Measurements from ENCODE around the gene TMSB4X.
"Not testable (repeated sequence)": the region's sequence is repeated elsewhere in the genome, so short reads cannot be mapped to it uniquely, and the experiment has no call there.

Gene TMSB4X

GRCh38 chrX:12962041-12962504, 12.8 kb upstream of the TMSB4X start:
- Histone ChIP-seq H4K8ac (ENCODE audit: low read depth, low read length) (no peak overlapping the region), H3K23ac (ENCODE audit: low read length) (no peak overlapping the region), H3K4me3 (ENCODE audit: low read length) (no peak overlapping the region), H3K56ac (ENCODE audit: low read length) (no peak overlapping the region), H3K36me3 (ENCODE audit: control insufficient read depth, insufficient read depth, low read length) (no peaks in the 10 kb centered on the region), H2AK5ac (ENCODE audit: low read length) (no peak overlapping the region), H3K4ac (ENCODE audit: low read depth, low read length) (no peak overlapping the region), H3K9ac (ENCODE audit: low read length) (no peak overlapping the region), H3K18ac (ENCODE audit: low read length) (no peak overlapping the region), H3K79me1 (ENCODE audit: low read length) (no peaks in the 10 kb centered on the region), H4K5ac (ENCODE audit: low read length) (no peak overlapping the region), H3K4me2 (ENCODE audit: low read length) (no peak overlapping the region), H3K27me3 (ENCODE audit: insufficient read depth, low read length, poor library complexity) (no peaks in the 10 kb centered on the region), H3K4me1 (ENCODE audit: control insufficient read depth, low read depth, low read length) (no peaks in the 10 kb centered on the region), H3K27ac (ENCODE audit: low read depth, low read length) (no peak overlapping the region), H2BK5ac (ENCODE audit: low read length) (no peak overlapping the region), H2BK15ac (replicated peaks; ENCODE audit: low read depth) (no peak overlapping the region), H2BK120ac (ENCODE audit: low read depth, low read length) (no peak overlapping the region), H3K79me2 (ENCODE audit: control insufficient read depth, insufficient read depth, low read length) (no peaks in the 10 kb centered on the region)
- no CpG with 5 or more reads among the region's 4 CpGs for WGBS (ENCODE audit: extremely low coverage, insufficient coverage, low lambda C conversion rate)
- DNase-seq, result no peak

GRCh38 chrX:12963210-12963850, 11.6 kb upstream of the TMSB4X start:
- not testable (repeated sequence) for H3K79me2 ChIP-seq (ENCODE audit: control insufficient read depth, insufficient read depth, low read length); H2BK15ac ChIP-seq (replicated peaks; ENCODE audit: low read depth); DNase-seq; H3K36me3 ChIP-seq (ENCODE audit: control insufficient read depth, insufficient read depth, low read length); H3K56ac ChIP-seq (ENCODE audit: low read length); H3K27me3 ChIP-seq (ENCODE audit: insufficient read depth, low read length, poor library complexity); H3K18ac ChIP-seq (ENCODE audit: low read length); H3K79me1 ChIP-seq (ENCODE audit: low read length); H3K27ac ChIP-seq (ENCODE audit: low read depth, low read length); H3K9ac ChIP-seq (ENCODE audit: low read length); H4K8ac ChIP-seq (ENCODE audit: low read depth, low read length); H3K4me1 ChIP-seq (ENCODE audit: control insufficient read depth, low read depth, low read length); H3K4me3 ChIP-seq (ENCODE audit: low read length); H2BK5ac ChIP-seq (ENCODE audit: low read length); H3K23ac ChIP-seq (ENCODE audit: low read length); H4K5ac ChIP-seq (ENCODE audit: low read length); H2AK5ac ChIP-seq (ENCODE audit: low read length); H3K4me2 ChIP-seq (ENCODE audit: low read length); H3K4ac ChIP-seq (ENCODE audit: low read depth, low read length); H2BK120ac ChIP-seq (ENCODE audit: low read depth, low read length)
- WGBS (ENCODE audit: extremely low coverage, insufficient coverage, low lambda C conversion rate), result no CpG with 5 or more reads among the region's 52 CpGs

- no peak overlapping the region for H3K4ac ChIP-seq (ENCODE audit: low read depth, low read length)
- H2AK5ac ChIP-seq (ENCODE audit: low read length), result no peak overlapping the region
- no peaks in the 10 kb centered on the region for H3K79me1 ChIP-seq (ENCODE audit: low read length)
- no peak overlapping the region for H3K27ac ChIP-seq (ENCODE audit: low read depth, low read length)
- H4K5ac ChIP-seq (ENCODE audit: low read length), result no peak overlapping the region
- H2BK5ac ChIP-seq (ENCODE audit: low read length), result no peak overlapping the region
- no peak overlapping the region for H2BK15ac ChIP-seq (replicated peaks; ENCODE audit: low read depth)
- H3K9ac ChIP-seq (ENCODE audit: low read length), result no peak overlapping the region
- H2BK120ac ChIP-seq (ENCODE audit: low read depth, low read length), result no peak overlapping the region
- no peak for DNase-seq
- H3K18ac ChIP-seq (ENCODE audit: low read length), result no peak overlapping the region
- no CpG with 5 or more reads among the region's 6 CpGs for WGBS (ENCODE audit: extremely low coverage, insufficient coverage, low lambda C conversion rate)
- H3K56ac ChIP-seq (ENCODE audit: low read length), result no peak overlapping the region
- H3K27me3 ChIP-seq (ENCODE audit: insufficient read depth, low read length, poor library complexity), result no peaks in the 10 kb centered on the region
- H4K8ac ChIP-seq (ENCODE audit: low read depth, low read length), result no peak overlapping the region
- no peaks in the 10 kb centered on the region for H3K79me2 ChIP-seq (ENCODE audit: control insufficient read depth, insufficient read depth, low read length)
- H3K4me2 ChIP-seq (ENCODE audit: low read length), result no peak overlapping the region
- no peaks in the 10 kb centered on the region for H3K36me3 ChIP-seq (ENCODE audit: control insufficient read depth, insufficient read depth, low read length)
- H3K4me1 ChIP-seq (ENCODE audit: control insufficient read depth, low read depth, low read length), result no peaks in the 10 kb centered on the region
- no peak overlapping the region for H3K23ac ChIP-seq (ENCODE audit: low read length)
- H3K4me3 ChIP-seq (ENCODE audit: low read length), result no peak overlapping the region
These were observed 9.6 kb upstream of the TMSB4X start for GRCh38 chrX:12965131-12965940.

- Histone ChIP-seq H4K5ac (ENCODE audit: low read length) (no peak overlapping the region), H3K56ac (ENCODE audit: low read length) (no peak overlapping the region), H2BK120ac (ENCODE audit: low read depth, low read length) (no peak overlapping the region), H3K27me3 (ENCODE audit: insufficient read depth, low read length, poor library complexity) (no peaks in the 10 kb centered on the region), H3K9ac (ENCODE audit: low read length) (no peak overlapping the region), H4K8ac (ENCODE audit: low read depth, low read length) (no peak overlapping the region), H3K4me3 (ENCODE audit: low read length) (no peak overlapping the region), H3K27ac (ENCODE audit: low read depth, low read length) (no peak overlapping the region), H3K4me1 (ENCODE audit: control insufficient read depth, low read depth, low read length) (no peaks in the 10 kb centered on the region), H3K23ac (ENCODE audit: low read length) (no peak overlapping the region), H2AK5ac (ENCODE audit: low read length) (no peak overlapping the region), H3K36me3 (ENCODE audit: control insufficient read depth, insufficient read depth, low read length) (no peaks in the 10 kb centered on the region), H3K79me1 (ENCODE audit: low read length) (no peaks in the 10 kb centered on the region), H3K18ac (ENCODE audit: low read length) (no peak overlapping the region), H2BK5ac (ENCODE audit: low read length) (no peak overlapping the region), H2BK15ac (replicated peaks; ENCODE audit: low read depth) (no peak overlapping the region), H3K4me2 (ENCODE audit: low read length) (no peak overlapping the region), H3K79me2 (ENCODE audit: control insufficient read depth, insufficient read depth, low read length) (no peaks in the 10 kb centered on the region), H3K4ac (ENCODE audit: low read depth, low read length) (no peak overlapping the region)
- WGBS (ENCODE audit: extremely low coverage, insufficient coverage, low lambda C conversion rate), result no CpG with 5 or more reads among the region's 1 CpG
- DNase-seq, result no peak
These were observed 8.8 kb upstream of the TMSB4X start for GRCh38 chrX:12966151-12966550.

GRCh38 chrX:12967711-12968465, 7.0 kb upstream of the TMSB4X start:
- Histone ChIP-seq H3K4me3 (ENCODE audit: low read length) (no peak overlapping the region), H3K56ac (ENCODE audit: low read length) (no peak overlapping the region), H2BK120ac (ENCODE audit: low read depth, low read length) (no peak overlapping the region), H3K27me3 (ENCODE audit: insufficient read depth, low read length, poor library complexity) (no peaks in the 10 kb centered on the region), H3K4ac (ENCODE audit: low read depth, low read length) (no peak overlapping the region), H2BK5ac (ENCODE audit: low read length) (no peak overlapping the region), H3K79me1 (ENCODE audit: low read length) (no peaks in the 10 kb centered on the region), H2AK5ac (ENCODE audit: low read length) (no peak overlapping the region), H3K9ac (ENCODE audit: low read length) (no peak overlapping the region), H4K5ac (ENCODE audit: low read length) (no peak overlapping the region), H3K4me2 (ENCODE audit: low read length) (no peak overlapping the region), H3K4me1 (ENCODE audit: control insufficient read depth, low read depth, low read length) (no peaks in the 10 kb centered on the region), H4K8ac (ENCODE audit: low read depth, low read length) (no peak overlapping the region), H3K79me2 (ENCODE audit: control insufficient read depth, insufficient read depth, low read length) (no peaks in the 10 kb centered on the region), H3K27ac (ENCODE audit: low read depth, low read length) (no peak overlapping the region), H3K23ac (ENCODE audit: low read length) (no peak overlapping the region), H3K36me3 (ENCODE audit: control insufficient read depth, insufficient read depth, low read length) (no peaks in the 10 kb centered on the region), H3K18ac (ENCODE audit: low read length) (no peak overlapping the region), H2BK15ac (replicated peaks; ENCODE audit: low read depth) (no peak overlapping the region)
- no CpG with 5 or more reads among the region's 15 CpGs for WGBS (ENCODE audit: extremely low coverage, insufficient coverage, low lambda C conversion rate)
- DNase-seq, result no peak

Measured in mesendoderm (in vitro differentiated cells).